ENCODE data around the gene NIP7.
A peak's percentile ranks its signal among the peaks of the same experiment; 100 is the strongest.
"Not testable (repeated sequence)": the region's sequence is repeated elsewhere in the genome, so short reads cannot be mapped to it uniquely, and the experiment has no call there.

Gene NIP7

DNA sequence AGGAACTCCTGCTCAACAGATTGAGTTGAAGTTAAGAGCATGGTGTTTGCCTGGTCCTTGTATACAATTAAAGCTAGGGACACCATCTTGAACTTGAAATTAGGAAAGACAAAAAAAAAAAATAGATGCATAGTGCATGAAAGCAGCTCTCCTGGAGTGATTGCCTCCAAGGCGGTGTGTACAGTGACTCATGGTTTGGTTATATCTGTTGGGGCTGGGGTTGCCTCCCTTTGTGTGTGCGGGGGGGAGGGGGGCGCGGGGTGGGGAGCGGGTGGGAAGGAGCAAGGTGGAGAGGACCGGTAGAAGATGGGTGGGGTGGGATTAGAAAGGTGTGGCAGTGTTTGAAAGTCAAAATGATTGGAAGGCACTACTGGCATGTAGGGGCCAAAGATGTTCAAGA is 8.7 kb downstream of the NIP7 start:
- DNase-seq = no peak

DNA sequence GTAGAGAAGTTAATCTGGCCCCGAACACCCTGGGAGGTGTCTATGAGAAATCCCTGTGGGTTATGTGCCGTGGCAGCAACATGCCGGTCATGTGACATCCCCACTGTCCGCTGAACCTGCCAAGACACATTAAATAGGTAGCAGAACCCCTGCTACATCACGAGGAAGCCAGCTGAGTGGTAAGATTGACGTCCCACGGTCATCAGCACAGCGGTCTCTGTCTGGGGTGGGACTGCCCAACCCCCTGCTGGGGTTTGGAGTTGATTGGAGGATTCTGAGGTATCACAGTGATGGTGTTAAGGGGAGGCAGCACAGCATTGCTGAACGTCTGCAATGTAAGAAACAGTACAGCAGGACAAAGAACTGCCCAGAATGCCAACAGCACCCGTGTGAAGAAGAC is 10.0 kb downstream of the NIP7 start:
- DNase-seq = no peak

DNA sequence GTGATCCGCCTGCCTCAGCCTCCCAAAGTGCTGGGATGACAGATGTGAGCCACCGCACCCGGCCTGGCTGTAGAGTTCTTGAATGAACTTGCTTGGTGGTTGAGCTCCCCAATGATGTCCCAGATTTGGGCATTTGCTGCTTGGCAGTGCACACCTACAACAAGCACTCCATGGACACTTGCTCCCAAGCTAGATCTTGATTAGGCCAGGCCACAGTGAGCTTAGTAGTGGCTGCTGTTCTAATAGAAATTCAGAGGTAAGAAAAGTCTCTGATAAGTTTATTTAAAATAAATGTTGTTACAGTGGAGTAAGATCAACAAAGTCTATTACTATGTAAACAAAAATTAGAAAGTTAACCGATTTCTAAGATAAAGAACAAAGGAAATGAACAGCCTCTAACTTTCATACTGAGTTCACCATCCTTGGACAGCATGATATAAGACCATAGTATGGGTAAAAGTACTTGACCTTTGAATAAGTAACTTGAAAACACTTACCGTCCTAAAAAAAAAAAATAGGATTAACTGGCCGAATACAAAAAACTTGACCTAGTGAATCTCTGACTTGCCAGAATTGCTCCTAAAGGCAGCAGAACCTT is 11.1 kb downstream of the NIP7 start:
- no peak for DNase-seq

- no peak for DNase-seq
These were observed 11.9 kb downstream of the NIP7 start, which contains the start of gene TMED6 for GRCh38 chr16:69351309-69352027. TMED6 (minus strand) TSS chr16:69351786; CDS start chr16:69351753, 33 bp downstream.

GRCh38 chr16:69360070-69360469 is 20.5 kb downstream of the NIP7 start:
- DNase-seq = not testable (repeated sequence)

GRCh38 chr16:69363281-69363717 is 23.7 kb downstream of the NIP7 start:
- no peak for DNase-seq

DNA sequence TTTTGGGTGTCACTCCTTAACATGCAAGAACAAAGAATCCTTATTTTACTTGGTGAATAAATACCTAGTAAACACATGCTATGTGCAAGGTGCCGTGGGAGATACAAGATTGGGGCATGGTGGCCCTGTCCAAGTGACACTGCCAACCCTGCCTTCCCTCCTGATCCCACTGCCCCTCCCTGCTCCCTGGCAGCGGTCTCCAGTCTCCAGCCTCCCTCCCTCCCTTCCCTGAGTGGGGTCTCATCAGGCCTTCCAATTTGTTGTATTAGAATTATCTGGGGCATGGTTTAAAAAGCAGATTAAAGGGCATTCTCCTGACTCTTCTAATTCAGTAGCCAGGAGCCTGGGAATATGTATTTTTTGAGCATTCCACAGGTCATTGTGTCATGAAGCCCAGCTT is 24.5 kb downstream of the NIP7 start:
- no peak for DNase-seq

- DNase-seq = no peak
These were observed 26.3 kb downstream of the NIP7 start for GRCh38 chr16:69365901-69366300.

DNA sequence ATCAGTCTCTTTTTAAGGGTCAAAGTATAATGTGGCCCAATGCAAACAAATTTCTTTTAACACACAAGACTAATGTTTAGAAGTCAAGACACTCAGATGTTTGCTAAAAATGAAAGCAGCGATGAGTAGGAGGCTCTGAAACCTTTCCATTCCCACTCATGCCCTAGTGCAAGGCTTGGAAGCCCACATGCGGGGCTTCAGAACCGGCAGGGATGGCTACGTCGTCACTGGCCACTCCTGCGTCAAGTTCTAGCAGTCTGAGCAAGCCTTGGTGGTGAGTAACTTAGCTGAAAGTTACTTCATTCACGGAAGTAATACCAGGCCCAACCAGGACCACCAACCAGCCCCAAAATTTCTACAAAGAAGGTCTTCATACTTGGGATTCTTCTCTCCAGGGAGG is 26.9 kb downstream of the NIP7 start:
- DNase-seq = no peak

DNA sequence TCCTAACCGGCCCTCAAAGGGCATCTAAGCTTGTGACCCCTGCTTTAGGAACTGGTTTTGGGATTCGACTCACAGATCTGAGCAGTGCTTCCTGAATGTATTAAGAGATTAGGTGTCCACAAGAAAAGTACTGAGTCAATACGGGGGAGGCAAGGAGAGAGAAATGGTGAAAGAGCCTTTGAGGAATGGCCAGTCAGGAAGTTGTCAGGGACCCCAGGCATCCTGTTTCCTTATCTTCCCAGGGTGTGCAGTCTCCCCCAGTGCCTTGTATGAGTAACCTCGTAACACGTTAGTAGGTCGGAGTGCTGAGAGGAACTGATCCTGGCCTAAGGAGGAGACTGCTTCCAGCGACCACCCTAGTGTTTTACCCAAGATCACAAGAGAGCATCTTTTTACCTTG is 28.4 kb downstream of the NIP7 start:
- peak; percentile 6 for DNase-seq

GRCh38 chr16:69368866-69369265 is 29.3 kb downstream of the NIP7 start:
- no peak for DNase-seq

- DNase-seq = no peak
These were observed 32.0 kb downstream of the NIP7 start for GRCh38 chr16:69371564-69371963.

- no peak for DNase-seq
These were observed 33.4 kb downstream of the NIP7 start for GRCh38 chr16:69373019-69373418.

DNA sequence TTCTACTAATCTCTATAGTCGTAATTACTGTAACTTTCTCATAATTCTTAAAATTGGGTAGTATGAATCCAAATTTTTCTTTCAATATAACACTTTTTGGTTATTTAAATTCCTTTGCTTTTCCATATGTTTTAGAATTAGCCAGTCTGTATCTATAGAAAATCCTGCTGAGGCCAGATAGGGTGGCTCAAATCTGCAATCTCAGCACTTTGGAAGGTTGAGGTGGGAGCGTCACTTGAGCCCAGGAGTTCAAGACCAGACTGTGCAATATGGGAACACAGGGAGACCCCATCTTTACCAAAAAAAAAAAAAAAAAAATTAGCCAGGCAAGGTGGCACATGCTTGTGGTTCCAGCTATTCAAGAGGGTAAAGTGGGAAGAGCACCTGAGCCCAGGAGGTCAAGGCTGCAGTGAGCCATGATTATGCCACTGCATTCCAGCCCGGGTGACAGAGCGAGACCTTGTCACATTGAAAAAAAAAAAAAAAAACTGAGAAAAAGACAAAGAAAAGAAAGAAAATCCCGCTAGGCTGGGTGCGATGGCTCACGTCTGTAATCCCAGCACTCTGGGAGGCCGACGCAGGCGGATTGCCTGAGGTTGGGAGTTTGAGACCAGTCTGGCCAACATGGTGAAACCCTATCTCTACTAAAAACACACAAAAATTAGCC is 37.0 kb downstream of the NIP7 start:
- DNase-seq = no peak

DNA sequence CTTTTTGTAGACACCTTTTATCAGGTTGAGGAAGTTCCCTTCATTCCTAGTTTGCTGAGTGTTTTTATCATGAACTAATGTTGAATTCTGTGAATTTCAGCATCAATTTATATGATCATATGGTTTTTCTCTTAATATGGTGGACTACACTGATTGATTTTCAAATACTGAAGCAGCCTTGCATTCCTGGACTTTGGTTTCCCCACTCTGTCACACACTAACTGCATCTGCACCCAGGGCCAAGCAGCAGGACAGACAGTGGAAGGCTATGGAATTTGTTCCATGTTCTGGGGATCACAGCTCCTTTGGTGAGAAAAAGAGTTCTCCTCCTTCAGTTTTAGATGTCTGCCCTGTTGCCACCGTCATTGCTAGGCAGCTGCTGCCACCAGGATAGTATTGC is 38.5 kb downstream of the NIP7 start:
- no peak for DNase-seq

GRCh38 chr16:69378760-69379159 is 39.2 kb downstream of the NIP7 start:
- no peak for DNase-seq

DNA sequence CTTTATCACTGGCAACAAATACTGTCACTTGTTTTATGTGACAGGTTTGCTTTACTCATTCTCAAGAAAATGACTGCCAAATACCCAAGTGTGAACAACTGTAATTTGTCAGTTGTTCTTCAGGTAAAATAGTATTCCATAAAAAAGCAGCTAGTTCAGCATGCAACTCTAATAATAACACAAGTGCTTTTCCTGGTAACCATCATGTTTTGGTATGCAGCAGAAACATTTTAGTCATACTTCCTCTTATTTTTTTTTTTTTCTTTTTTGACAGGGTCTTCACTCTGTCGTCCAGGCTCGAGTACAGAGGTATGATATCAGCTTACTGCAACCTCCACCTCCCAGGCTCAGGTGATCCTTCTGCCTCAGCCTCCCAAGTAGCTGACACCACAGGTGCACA is 41.7 kb downstream of the NIP7 start:
- no peak for DNase-seq

DNA sequence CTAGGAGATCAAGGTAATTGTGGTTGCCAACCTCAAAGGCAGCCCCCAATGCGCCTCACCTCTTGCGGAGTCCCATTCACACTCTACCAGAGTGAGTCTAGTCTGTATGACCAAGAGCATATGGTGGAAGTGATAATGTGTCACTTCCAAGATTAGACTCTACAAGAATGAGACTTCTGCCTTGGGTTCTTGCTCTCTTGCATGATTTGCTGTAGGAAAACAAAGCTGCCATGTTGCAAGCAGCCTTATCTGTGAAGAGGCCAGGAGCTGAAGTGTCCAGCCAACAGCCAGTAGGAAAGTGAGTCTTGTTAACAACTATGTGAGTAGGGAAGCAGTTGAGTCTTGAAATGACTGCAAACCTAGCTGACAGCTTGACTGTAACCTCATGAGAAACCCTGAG is 42.8 kb downstream of the NIP7 start:
- DNase-seq = no peak

GRCh38 chr16:69384974-69385373 is 45.4 kb downstream of the NIP7 start:
- no peak for DNase-seq

DNA sequence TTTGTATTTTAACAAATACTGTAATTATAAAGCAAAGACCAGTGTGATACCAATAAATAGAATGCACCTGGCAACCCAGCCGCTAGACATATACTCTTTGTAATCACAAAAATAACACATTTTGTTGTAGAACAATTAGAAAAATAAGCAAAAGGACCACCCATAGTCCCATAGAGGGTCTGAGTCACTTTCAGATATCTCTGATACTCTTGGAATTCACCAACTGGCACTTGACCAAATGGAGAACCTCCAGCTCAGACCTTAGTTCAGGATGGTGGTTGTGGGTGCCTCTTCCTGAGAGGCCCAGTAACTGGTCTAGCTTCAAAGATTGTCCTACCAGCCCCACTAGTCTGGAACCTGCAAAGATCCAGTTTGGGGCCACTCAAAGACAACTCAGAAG is 47.0 kb downstream of the NIP7 start:
- DNase-seq = no peak
